ENCODE measurements around the gene S100A14.

GRCh38 chr1:153583976-153584375, 32.1 kb downstream of the S100A14 start:
- no peak for TF ChIP-seq FOXP1 (CRISPR knock-in tag; IDR thresholded peaks at IDR 0.05; ENCODE audit: borderline replicate concordance)
- TF ChIP-seq CTCF (IDR thresholded peaks at IDR 0.05): no peak
- no peak for TF ChIP-seq ATF2 (CRISPR knock-in tag; IDR thresholded peaks at IDR 0.05; ENCODE audit: borderline replicate concordance, low read depth)
- TF ChIP-seq E2F5 (CRISPR knock-in tag; IDR thresholded peaks at IDR 0.05): no peak
- TF ChIP-seq IRF2 (CRISPR knock-in tag; IDR thresholded peaks at IDR 0.05; ENCODE audit: borderline replicate concordance, low read depth): no peak
- TF ChIP-seq ZNF532 (CRISPR knock-in tag; IDR thresholded peaks at IDR 0.05; ENCODE audit: borderline replicate concordance): no peak
- TF ChIP-seq TEAD4 (CRISPR knock-in tag; IDR thresholded peaks at IDR 0.05): no peak

Measured in WTC11 (cell line).